Endothelial cell of umbilical vein (primary cell): ENCODE results near the gene RASAL3. TPM values are rescaled to one million over a fixed set of nuclear protein-coding genes. Genes with fewer than 3 reads are reported as not detected.

Experiments used
- BruUV-seq: library from RNA; stranded (reverse); fragments of 400-500 nt; replicated peaks from 2 replicates; lab custom pipeline; 2021; lab: Mats Ljungman, UMichigan
- CTCF ChIA-PET: fragments of 300-600, 350-600 bp; sonication (Branson Sonifier 250); formaldehyde crosslinking; loops from one replicate; lab custom pipeline; 2021; ENCODE audit warnings: antibody characterized with exemption, inconsistent platforms; lab: Charles Lee
- POLR2A ChIA-PET: fragments of 300-600, 350-600 bp; sonication (Branson Sonifier 250); formaldehyde crosslinking; loops from one replicate; lab custom pipeline; 2021; ENCODE audit warnings: antibody characterized with exemption, inconsistent platforms; lab: Charles Lee
- DNase-seq: peaks from one replicate; pipeline ENCODE4 v3.0.0-alpha.2; 2011; ENCODE audit warnings: low read depth, low spot score
- FAIRE-seq: peaks from 2 replicates; lab custom pipeline; 2011; peaks lifted over from hg19 to GRCh38; lab: Jason Lieb, UNC
- H2AFZ ChIP-seq: 2 replicates; pipeline ENCODE4 v1.6.0; 2012; ENCODE audit warnings: low read depth, low read length, control low read depth, inconsistent platforms
- H3K27ac ChIP-seq: 2 replicates; pipeline ENCODE4 v1.5.1; 2011; ENCODE audit warnings: low read depth, mild to moderate bottlenecking, control low read depth, low read length, moderate library complexity; ENCODE audit not compliant: insufficient read depth
- H3K27me3 ChIP-seq, 2 experiments: 2 replicates each; pipeline versions ENCODE4 v1.6.0 to v1.6.1; 2011; ENCODE audit warnings: low read length in 2 of 2, mixed read lengths in 1 of 2; ENCODE audit not compliant: control insufficient read depth in 2 of 2, insufficient read depth in 2 of 2
- H3K36me3 ChIP-seq, 2 experiments: 2 replicates in 1 of 2; 3 replicates in 1 of 2; pipeline ENCODE4 v1.5.1; 2011; ENCODE audit warnings: low read length in 2 of 2, mild to moderate bottlenecking in 1 of 2, moderate library complexity in 1 of 2; ENCODE audit not compliant: control insufficient read depth in 2 of 2, insufficient read depth in 2 of 2; ENCODE audit errors: extremely low read depth in 1 of 2
- H3K4me1 ChIP-seq: 3 replicates; pipeline ENCODE4 v1.5.1; 2011; ENCODE audit warnings: mild to moderate bottlenecking, low read length; ENCODE audit not compliant: control insufficient read depth, insufficient read depth; ENCODE audit errors: extremely low read depth
- H3K4me2 ChIP-seq: 2 replicates; pipeline ENCODE4 v1.6.1; 2011; ENCODE audit warnings: low read length, control low read depth, mixed read lengths; ENCODE audit not compliant: insufficient read depth
- H3K4me3 ChIP-seq, 3 experiments: fragments of 200-600 bp in 1 of 3; sonication (generic), shearing (Covaris generic) in 1 of 3; replicated peaks in 1 of 3; 2 replicates each; pipeline ENCODE4 v1.5.1; 2011 to 2016; ENCODE audit warnings: control low read depth in 3 of 3, low read length in 3 of 3, mild to moderate bottlenecking in 2 of 3, inconsistent platforms in 1 of 3, low read depth in 1 of 3, moderate library complexity in 1 of 3; ENCODE audit not compliant: insufficient read depth in 1 of 3
- H3K79me2 ChIP-seq: 2 replicates; pipeline ENCODE4 v1.6.0; 2012; ENCODE audit warnings: low read length, inconsistent platforms; ENCODE audit not compliant: control insufficient read depth, insufficient read depth
- H3K9ac ChIP-seq: replicated peaks from 2 replicates; pipeline ENCODE3; 2011; ENCODE audit warnings: low read length, control low read depth; ENCODE audit not compliant: insufficient read depth; ENCODE audit errors: extremely low read depth
- H3K9me1 ChIP-seq: replicated peaks from 3 replicates; pipeline ENCODE4 v1.6.0; 2011; ENCODE audit warnings: mild to moderate bottlenecking, low read length; ENCODE audit not compliant: control insufficient read depth, insufficient read depth; ENCODE audit errors: extremely low read depth
- H3K9me3 ChIP-seq: replicated peaks from 2 replicates; pipeline ENCODE4 v1.5.1; 2012; ENCODE audit warnings: low read length, inconsistent platforms; ENCODE audit not compliant: control insufficient read depth, insufficient read depth
- H4K20me1 ChIP-seq: replicated peaks from 2 replicates; pipeline ENCODE3; 2011; ENCODE audit warnings: mild to moderate bottlenecking, low read length; ENCODE audit not compliant: control insufficient read depth, insufficient read depth; ENCODE audit errors: extremely low read depth
- EZH2 ChIP-seq: IDR thresholded peaks from 2 replicates; pipeline ENCODE4 v1.6.1; 2012; ENCODE audit warnings: borderline replicate concordance, low read depth, mild to moderate bottlenecking, moderate library complexity, low read length, inconsistent platforms; ENCODE audit not compliant: severe bottlenecking
- FOS ChIP-seq: IDR thresholded peaks from 2 replicates; pipeline ENCODE4 v1.6.1; 2011; ENCODE audit warnings: mild to moderate bottlenecking, low read length, moderate library complexity, borderline replicate concordance; ENCODE audit not compliant: insufficient read depth
- GATA2 ChIP-seq: IDR thresholded peaks from 2 replicates; pipeline ENCODE4 v1.7.0; 2011; ENCODE audit warnings: low read depth, mild to moderate bottlenecking, moderate library complexity, mixed read lengths, low read length; ENCODE audit not compliant: insufficient read length, insufficient read depth
- JUN ChIP-seq: IDR thresholded peaks from 2 replicates; pipeline ENCODE4 v1.6.1; 2011; ENCODE audit warnings: borderline replicate concordance, low read depth; ENCODE audit not compliant: insufficient read length, insufficient read depth
- MAX ChIP-seq: IDR thresholded peaks from 2 replicates; pipeline ENCODE4 v1.6.1; 2011; ENCODE audit not compliant: insufficient read depth, insufficient read length
- MYC ChIP-seq: IDR thresholded peaks from one replicate; pipeline ENCODE4 v1.6.1; 2011; ENCODE audit warnings: mild to moderate bottlenecking, low read depth, low read length
- POLR2A ChIP-seq: IDR thresholded peaks from 2 replicates; pipeline ENCODE4 v1.6.1; 2012; ENCODE audit warnings: low read depth, mild to moderate bottlenecking, control low read depth, low read length
- POLR2AphosphoS5 ChIP-seq: IDR thresholded peaks from 2 replicates; pipeline ENCODE4 v1.6.1; 2012; ENCODE audit warnings: low read depth, mild to moderate bottlenecking, control low read depth, low read length, moderate library complexity; ENCODE audit not compliant: insufficient read depth
- dilution Hi-C: fragments of 300-500 bp; cut with MboI; formaldehyde crosslinking; loops from one replicate; pipeline ENCODE4 v1.15.0; 2019; ENCODE audit warnings: low sequenced_read_pairs; ENCODE audit not compliant: extremely low pct_ligation_motif_present
- intact Hi-C: fragments of 100-400 bp; cut with micrococcal nuclease; formaldehyde crosslinking; loops from one replicate; pipeline ENCODE4 v1.10.0; 2022
- polyA plus RNA-seq, 4 experiments: library from polyadenylated mRNA; depleted of rRNA in 3 of 4; stranded (reverse) in 3 of 4; unstranded in 1 of 4; fragments of >200 nt; gene quantifications; 2 replicates each; pipeline versions ENCODE4 v1.2.1 to v1.2.3, GENCODE V29; 2011 to 2012; ENCODE audit warnings: missing spikeins in 1 of 4
- total RNA-seq: library from RNA; stranded (reverse); gene quantifications from 2 replicates; pipeline ENCODE4 v1.2.3, GENCODE V29; 2021
- TF ChIP-seq, protein P1 (sequence below), 2 donors: IDR thresholded peaks; 1 replicate in 1 of 2; 2 replicates in 1 of 2; pipeline ENCODE4 v1.5.1; 2011; ENCODE audit warnings: low read length in 2 of 2, mild to moderate bottlenecking in 2 of 2, moderate library complexity in 2 of 2, control low read depth in 1 of 2, inconsistent platforms in 1 of 2, low read depth in 1 of 2; ENCODE audit not compliant: insufficient read depth in 1 of 2; ENCODE audit errors: extremely low read depth in 1 of 2

Gene RASAL3
- total and polyA plus RNA-seq, 2 donors (not counting 3 experiments of a cell fraction or from before 2014, with no cell fraction given) = 4.1 to 5.7 TPM

DNA sequence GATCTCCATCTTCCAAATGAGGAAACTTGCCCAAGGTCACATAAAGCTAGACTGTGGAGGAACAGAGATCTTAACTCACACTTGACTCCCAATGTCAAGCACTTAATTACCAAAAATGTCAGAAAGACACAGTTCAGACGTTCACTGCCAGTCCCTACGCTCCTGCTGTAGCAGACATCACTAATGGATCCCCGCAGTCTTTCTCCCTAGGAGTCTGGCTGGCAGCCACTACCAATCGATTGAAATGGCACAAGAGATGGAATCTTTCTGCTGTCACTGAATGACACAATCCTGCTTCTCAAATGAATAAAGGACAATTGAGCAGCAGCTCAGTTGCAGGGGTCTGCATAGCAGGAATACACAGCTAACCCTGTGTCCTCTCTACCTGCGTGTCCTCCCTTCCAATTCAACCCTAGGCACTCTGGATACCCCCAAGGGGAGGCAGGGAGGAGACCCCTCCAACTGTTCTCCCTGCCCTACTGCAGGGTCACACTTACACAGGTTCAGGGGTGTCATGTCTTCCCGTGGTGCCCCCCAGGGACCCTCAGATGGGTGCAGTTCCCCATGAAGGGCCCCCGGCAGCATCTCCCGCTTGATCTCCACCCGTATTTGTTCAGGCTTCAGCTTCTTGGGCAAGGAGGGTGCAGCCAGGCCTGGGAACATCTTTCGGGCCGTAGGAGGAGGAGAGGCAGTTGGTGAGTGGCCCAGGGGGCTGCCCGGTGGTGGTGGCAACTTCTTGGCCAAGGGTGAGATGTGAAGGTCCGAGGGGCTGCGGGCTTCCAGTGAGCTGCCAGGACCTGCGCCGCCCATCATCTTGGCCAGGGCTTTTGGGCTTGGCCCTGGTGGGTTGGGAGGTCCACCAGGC, 37.6 kb downstream of the RASAL3 start:
- H3K79me2 ChIP-seq = peaks cover 40% of the 10 kb centered on the region
- CTCF ChIA-PET = no interaction called here
- intact Hi-C loops (no loop called here), dilution Hi-C loops (no loop called here)
- no peak overlapping the region for H3K4me2 ChIP-seq
- H3K27me3 ChIP-seq = no peaks in the 10 kb centered on the region
- H3K9me3 ChIP-seq = no peaks in the 10 kb centered on the region
- no peaks in the 10 kb centered on the region for H4K20me1 ChIP-seq
- no peaks in the 10 kb centered on the region for H3K9me1 ChIP-seq
- no peak overlapping the region for H3K4me3 ChIP-seq
- POLR2A ChIA-PET = interaction anchor here (0.6 kb wide), 1 partner anchor 46 kb away, joined by 5 read pairs; no protein-coding TSS in a partner anchor
- H2AFZ ChIP-seq = no peak overlapping the region
- TF ChIP-seq EZH2 = no peak
- no peak for TF ChIP-seq GATA2
- TF ChIP-seq, protein P1, sequence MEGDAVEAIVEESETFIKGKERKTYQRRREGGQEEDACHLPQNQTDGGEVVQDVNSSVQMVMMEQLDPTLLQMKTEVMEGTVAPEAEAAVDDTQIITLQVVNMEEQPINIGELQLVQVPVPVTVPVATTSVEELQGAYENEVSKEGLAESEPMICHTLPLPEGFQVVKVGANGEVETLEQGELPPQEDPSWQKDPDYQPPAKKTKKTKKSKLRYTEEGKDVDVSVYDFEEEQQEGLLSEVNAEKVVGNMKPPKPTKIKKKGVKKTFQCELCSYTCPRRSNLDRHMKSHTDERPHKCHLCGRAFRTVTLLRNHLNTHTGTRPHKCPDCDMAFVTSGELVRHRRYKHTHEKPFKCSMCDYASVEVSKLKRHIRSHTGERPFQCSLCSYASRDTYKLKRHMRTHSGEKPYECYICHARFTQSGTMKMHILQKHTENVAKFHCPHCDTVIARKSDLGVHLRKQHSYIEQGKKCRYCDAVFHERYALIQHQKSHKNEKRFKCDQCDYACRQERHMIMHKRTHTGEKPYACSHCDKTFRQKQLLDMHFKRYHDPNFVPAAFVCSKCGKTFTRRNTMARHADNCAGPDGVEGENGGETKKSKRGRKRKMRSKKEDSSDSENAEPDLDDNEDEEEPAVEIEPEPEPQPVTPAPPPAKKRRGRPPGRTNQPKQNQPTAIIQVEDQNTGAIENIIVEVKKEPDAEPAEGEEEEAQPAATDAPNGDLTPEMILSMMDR (IDR thresholded peaks at IDR 0.05; ENCODE audit: extremely low read depth in 1 of 2, insufficient read depth in 1 of 2, low read depth in 1 of 2, low read length in 2 of 2) = no peak
- no peak for TF ChIP-seq POLR2A
- TF ChIP-seq POLR2AphosphoS5 = no peak
- TF ChIP-seq JUN = no peak
- no peak for TF ChIP-seq MAX
- no peak for TF ChIP-seq MYC
- TF ChIP-seq FOS = no peak
- BruUV-seq = no TSS peak
- H3K9ac ChIP-seq = no peak overlapping the region
- no peak for FAIRE-seq
- no peak overlapping the region for H3K27ac ChIP-seq
- peaks cover 8% of the 10 kb centered on the region for H3K4me1 ChIP-seq
- H3K36me3 ChIP-seq = peaks cover 10 to 56% of the 10 kb centered on the region in 2 experiments
- DNase-seq = no peak
